HepG2 (cell line): ENCODE results near the gene ASIC3. TPM values are rescaled to one million over a fixed set of nuclear protein-coding genes. Genes with fewer than 3 reads are reported as not detected.

Experiments
- ATF1 ChIP-seq: IDR thresholded peaks from 2 replicates; pipeline ENCODE4 v1.6.1; 2016; ENCODE audit warnings: mild to moderate bottlenecking, control low read depth
- HCFC1 ChIP-seq: fragments of 150-350 bp; IDR thresholded peaks from 2 replicates; pipeline ENCODE4 v1.6.1; 2014; ENCODE audit warnings: low read depth, low read length
- HNRNPH1 ChIP-seq: fragments of 200-400 bp; formaldehyde crosslinking; optimal IDR thresholded peaks from 2 replicates; pipeline ENCODE3; 2017; ENCODE audit warnings: mild to moderate bottlenecking, low read depth, low read length
- KLF15 ChIP-seq: sonication (generic); formaldehyde crosslinking; IDR thresholded peaks from 2 replicates; pipeline ENCODE4 v1.8.1; 2023; ENCODE audit warnings: borderline replicate concordance, mild to moderate bottlenecking, inconsistent platforms, missing genetic modification reagents, mixed read lengths
- NFIB ChIP-seq: sonication (generic); formaldehyde crosslinking; IDR thresholded peaks from 2 replicates; pipeline ENCODE4 v1.9.0; 2021; ENCODE audit warnings: missing genetic modification reagents, mild to moderate bottlenecking, borderline replicate concordance
- SRSF1 ChIP-seq: fragments of 200-400 bp; formaldehyde crosslinking; optimal IDR thresholded peaks from 2 replicates; pipeline ENCODE3; 2017; ENCODE audit warnings: mild to moderate bottlenecking, low read depth, low read length, moderate library complexity
- ZBTB21 ChIP-seq: sonication (generic); formaldehyde crosslinking; IDR thresholded peaks from 2 replicates; pipeline ENCODE4 v1.4.0; 2020; ENCODE audit warnings: missing genetic modification reagents
- ZMYM3 ChIP-seq: sonication (generic); formaldehyde crosslinking; IDR thresholded peaks from 2 replicates; pipeline ENCODE4 v1.5.1; 2020; ENCODE audit warnings: mild to moderate bottlenecking, missing genetic modification reagents
- polyA plus RNA-seq, 8 experiments: library from polyadenylated mRNA; depleted of rRNA in 3 of 8; stranded (reverse) in 7 of 8; unstranded in 1 of 8; fragments of >200 nt; fragmentation: Illumina TruSeq in 4 of 8; extraction: Trizol in 4 of 8; gene quantifications; 2 replicates each; pipeline versions ENCODE4 v1.2.1 to v1.2.3, GENCODE V29; 2011 to 2016; ENCODE audit warnings: low read depth in 4 of 8, missing spikeins in 1 of 8, mixed read lengths in 1 of 8; ENCODE audit not compliant: insufficient read depth in 1 of 8
- total RNA-seq, 5 experiments: library from RNA; depleted of rRNA; stranded (reverse); fragments of >200 nt; fragmentation: Illumina TruSeq; extraction: Trizol; gene quantifications; 2 replicates each; pipeline ENCODE4 v1.2.3, GENCODE V29; 2016; ENCODE audit warnings: low read depth in 1 of 5
- TF ChIP-seq, protein P1 (sequence below): sonication (generic); formaldehyde crosslinking; IDR thresholded peaks from 2 replicates; pipeline ENCODE4 v1.4.0; 2020; ENCODE audit warnings: mild to moderate bottlenecking, missing genetic modification reagents
- TF ChIP-seq, protein P2 (sequence below): sonication (generic); formaldehyde crosslinking; IDR thresholded peaks from 2 replicates; pipeline ENCODE4 v1.4.0; 2020; ENCODE audit warnings: mild to moderate bottlenecking, missing genetic modification reagents
- TF ChIP-seq, protein P3 (sequence below): sonication (generic); IDR thresholded peaks from 2 replicates; pipeline ENCODE4 v1.6.1; 2016; ENCODE audit warnings: low read depth, borderline replicate concordance
- TF ChIP-seq, protein P4 (sequence below): sonication (generic); formaldehyde crosslinking; conservative IDR thresholded peaks from 2 replicates; pipeline ENCODE4 v1.4.0; 2020; ENCODE audit warnings: missing genetic modification reagents
- TF ChIP-seq, protein P5 (sequence below): sonication (generic); formaldehyde crosslinking; IDR thresholded peaks from 2 replicates; pipeline ENCODE4 v1.4.0; 2020; ENCODE audit warnings: missing genetic modification reagents
- TF ChIP-seq, protein P6 (sequence below): IDR thresholded peaks from 2 replicates; pipeline ENCODE4 v1.6.1; 2016; ENCODE audit warnings: missing biosample characterization, missing genetic modification reagents, low read depth

ASIC3 gene
- total and polyA plus RNA-seq, 2 of the 13 experiments (the other 11 are each of a cell fraction or from before 2014, with no cell fraction given): 0.51 TPM; not detected in 1

DNA sequence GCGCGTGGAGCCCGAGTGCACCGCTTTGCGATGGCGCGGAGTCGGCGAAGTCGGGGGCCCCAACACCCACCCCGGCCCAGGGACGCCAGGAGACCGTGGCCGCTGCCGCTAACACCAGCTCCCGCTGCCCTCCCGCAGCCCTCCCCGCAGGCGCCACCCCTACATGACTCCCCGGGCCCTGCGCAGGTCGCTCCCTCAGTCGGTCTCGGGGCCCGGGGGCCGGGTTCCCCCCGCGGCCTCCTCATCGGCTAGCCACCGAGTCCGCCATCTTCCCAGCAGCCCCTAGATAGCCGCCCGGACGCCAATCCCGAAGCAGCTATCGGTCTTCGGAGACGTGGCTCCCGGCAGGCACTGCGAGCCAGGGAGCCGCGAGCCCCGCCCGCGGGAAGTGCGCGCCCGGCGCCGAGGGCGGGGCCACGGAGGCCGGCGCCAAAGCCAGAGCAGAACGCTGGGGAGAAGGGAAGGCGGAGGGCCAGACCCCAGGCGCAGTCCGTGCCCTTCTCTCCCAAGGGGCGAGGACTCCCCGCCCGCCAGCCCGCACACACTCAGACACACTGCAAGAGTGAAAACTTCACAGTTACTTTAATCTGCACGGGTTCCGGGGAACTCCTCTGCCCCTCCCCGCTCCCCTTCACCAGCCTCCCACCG is 32.3 kb downstream of the ASIC3 start, which contains the start of gene FASTK (continued):
- TF ChIP-seq, protein P1, sequence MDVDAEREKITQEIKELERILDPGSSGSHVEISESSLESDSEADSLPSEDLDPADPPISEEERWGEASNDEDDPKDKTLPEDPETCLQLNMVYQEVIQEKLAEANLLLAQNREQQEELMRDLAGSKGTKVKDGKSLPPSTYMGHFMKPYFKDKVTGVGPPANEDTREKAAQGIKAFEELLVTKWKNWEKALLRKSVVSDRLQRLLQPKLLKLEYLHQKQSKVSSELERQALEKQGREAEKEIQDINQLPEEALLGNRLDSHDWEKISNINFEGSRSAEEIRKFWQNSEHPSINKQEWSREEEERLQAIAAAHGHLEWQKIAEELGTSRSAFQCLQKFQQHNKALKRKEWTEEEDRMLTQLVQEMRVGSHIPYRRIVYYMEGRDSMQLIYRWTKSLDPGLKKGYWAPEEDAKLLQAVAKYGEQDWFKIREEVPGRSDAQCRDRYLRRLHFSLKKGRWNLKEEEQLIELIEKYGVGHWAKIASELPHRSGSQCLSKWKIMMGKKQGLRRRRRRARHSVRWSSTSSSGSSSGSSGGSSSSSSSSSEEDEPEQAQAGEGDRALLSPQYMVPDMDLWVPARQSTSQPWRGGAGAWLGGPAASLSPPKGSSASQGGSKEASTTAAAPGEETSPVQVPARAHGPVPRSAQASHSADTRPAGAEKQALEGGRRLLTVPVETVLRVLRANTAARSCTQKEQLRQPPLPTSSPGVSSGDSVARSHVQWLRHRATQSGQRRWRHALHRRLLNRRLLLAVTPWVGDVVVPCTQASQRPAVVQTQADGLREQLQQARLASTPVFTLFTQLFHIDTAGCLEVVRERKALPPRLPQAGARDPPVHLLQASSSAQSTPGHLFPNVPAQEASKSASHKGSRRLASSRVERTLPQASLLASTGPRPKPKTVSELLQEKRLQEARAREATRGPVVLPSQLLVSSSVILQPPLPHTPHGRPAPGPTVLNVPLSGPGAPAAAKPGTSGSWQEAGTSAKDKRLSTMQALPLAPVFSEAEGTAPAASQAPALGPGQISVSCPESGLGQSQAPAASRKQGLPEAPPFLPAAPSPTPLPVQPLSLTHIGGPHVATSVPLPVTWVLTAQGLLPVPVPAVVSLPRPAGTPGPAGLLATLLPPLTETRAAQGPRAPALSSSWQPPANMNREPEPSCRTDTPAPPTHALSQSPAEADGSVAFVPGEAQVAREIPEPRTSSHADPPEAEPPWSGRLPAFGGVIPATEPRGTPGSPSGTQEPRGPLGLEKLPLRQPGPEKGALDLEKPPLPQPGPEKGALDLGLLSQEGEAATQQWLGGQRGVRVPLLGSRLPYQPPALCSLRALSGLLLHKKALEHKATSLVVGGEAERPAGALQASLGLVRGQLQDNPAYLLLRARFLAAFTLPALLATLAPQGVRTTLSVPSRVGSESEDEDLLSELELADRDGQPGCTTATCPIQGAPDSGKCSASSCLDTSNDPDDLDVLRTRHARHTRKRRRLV (CRISPR knock-in tag): no peak; the same call in 1 of the 2 replicates
- TF ChIP-seq, protein P2, sequence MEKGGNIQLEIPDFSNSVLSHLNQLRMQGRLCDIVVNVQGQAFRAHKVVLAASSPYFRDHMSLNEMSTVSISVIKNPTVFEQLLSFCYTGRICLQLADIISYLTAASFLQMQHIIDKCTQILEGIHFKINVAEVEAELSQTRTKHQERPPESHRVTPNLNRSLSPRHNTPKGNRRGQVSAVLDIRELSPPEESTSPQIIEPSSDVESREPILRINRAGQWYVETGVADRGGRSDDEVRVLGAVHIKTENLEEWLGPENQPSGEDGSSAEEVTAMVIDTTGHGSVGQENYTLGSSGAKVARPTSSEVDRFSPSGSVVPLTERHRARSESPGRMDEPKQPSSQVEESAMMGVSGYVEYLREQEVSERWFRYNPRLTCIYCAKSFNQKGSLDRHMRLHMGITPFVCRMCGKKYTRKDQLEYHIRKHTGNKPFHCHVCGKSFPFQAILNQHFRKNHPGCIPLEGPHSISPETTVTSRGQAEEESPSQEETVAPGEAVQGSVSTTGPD (CRISPR knock-in tag): no peak
- TF ChIP-seq NFIB (no peak), KLF15 (CRISPR knock-in tag) (no peak), ZBTB21 (CRISPR knock-in tag) (no peak), HNRNPH1 (no peak), HCFC1 (peak; percentile 47; the same call in 1 of the 2 replicates), SRSF1 (no peak), ATF1 (CRISPR knock-in tag) (no peak), ZMYM3 (no peak)
- TF ChIP-seq, protein P3, sequence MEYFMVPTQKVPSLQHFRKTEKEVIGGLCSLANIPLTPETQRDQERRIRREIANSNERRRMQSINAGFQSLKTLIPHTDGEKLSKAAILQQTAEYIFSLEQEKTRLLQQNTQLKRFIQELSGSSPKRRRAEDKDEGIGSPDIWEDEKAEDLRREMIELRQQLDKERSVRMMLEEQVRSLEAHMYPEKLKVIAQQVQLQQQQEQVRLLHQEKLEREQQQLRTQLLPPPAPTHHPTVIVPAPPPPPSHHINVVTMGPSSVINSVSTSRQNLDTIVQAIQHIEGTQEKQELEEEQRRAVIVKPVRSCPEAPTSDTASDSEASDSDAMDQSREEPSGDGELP: no peak
- TF ChIP-seq, protein P4, sequence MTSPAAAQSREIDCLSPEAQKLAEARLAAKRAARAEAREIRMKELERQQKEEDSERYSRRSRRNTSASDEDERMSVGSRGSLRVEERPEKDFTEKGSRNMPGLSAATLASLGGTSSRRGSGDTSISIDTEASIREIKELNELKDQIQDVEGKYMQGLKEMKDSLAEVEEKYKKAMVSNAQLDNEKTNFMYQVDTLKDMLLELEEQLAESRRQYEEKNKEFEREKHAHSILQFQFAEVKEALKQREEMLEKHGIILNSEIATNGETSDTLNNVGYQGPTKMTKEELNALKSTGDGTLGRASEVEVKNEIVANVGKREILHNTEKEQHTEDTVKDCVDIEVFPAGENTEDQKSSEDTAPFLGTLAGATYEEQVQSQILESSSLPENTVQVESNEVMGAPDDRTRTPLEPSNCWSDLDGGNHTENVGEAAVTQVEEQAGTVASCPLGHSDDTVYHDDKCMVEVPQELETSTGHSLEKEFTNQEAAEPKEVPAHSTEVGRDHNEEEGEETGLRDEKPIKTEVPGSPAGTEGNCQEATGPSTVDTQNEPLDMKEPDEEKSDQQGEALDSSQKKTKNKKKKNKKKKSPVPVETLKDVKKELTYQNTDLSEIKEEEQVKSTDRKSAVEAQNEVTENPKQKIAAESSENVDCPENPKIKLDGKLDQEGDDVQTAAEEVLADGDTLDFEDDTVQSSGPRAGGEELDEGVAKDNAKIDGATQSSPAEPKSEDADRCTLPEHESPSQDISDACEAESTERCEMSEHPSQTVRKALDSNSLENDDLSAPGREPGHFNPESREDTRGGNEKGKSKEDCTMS (CRISPR knock-in tag): no peak
- TF ChIP-seq, protein P5, sequence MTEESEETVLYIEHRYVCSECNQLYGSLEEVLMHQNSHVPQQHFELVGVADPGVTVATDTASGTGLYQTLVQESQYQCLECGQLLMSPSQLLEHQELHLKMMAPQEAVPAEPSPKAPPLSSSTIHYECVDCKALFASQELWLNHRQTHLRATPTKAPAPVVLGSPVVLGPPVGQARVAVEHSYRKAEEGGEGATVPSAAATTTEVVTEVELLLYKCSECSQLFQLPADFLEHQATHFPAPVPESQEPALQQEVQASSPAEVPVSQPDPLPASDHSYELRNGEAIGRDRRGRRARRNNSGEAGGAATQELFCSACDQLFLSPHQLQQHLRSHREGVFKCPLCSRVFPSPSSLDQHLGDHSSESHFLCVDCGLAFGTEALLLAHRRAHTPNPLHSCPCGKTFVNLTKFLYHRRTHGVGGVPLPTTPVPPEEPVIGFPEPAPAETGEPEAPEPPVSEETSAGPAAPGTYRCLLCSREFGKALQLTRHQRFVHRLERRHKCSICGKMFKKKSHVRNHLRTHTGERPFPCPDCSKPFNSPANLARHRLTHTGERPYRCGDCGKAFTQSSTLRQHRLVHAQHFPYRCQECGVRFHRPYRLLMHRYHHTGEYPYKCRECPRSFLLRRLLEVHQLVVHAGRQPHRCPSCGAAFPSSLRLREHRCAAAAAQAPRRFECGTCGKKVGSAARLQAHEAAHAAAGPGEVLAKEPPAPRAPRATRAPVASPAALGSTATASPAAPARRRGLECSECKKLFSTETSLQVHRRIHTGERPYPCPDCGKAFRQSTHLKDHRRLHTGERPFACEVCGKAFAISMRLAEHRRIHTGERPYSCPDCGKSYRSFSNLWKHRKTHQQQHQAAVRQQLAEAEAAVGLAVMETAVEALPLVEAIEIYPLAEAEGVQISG (CRISPR knock-in tag): peak; percentile 97
- TF ChIP-seq, protein P6, sequence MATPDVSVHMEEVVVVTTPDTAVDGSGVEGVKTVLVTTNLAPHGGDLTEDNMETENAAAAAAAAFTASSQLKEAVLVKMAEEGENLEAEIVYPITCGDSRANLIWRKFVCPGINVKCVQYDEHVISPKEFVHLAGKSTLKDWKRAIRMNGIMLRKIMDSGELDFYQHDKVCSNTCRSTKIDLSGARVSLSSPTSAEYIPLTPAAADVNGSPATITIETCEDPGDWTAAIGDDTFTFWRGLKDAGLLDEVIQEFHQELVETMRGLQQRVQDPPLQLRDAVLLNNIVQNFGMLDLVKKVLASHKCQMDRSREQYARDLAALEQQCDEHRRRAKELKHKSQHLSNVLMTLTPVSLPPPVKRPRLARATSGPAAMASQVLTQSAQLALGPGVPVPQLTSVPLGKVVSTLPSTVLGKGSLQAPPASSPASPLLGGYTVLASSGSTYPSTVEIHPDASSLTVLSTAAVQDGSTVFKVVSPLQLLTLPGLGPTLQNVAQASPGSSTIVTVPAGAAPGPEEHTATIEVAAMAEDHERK (CRISPR knock-in tag): no peak
